ENCODE results near the gene C3orf62. TPM values are rescaled to one million over a fixed set of nuclear protein-coding genes. Genes with fewer than 3 reads are reported as not detected.
"Not testable (repeated sequence)": the region's sequence is repeated elsewhere in the genome, so short reads cannot be mapped to it uniquely, and the experiment has no call there.

Gene C3orf62
- total RNA-seq, 1 experiment from 2014 or later, result 5.9 TPM

GRCh38 chr3:49244581-49245205 lies 32.3 kb downstream of the C3orf62 start (continued):
- TF ChIP-seq REST (IDR thresholded peaks at IDR 0.05; ENCODE audit: low read depth), result no peak
- no peak for TF ChIP-seq EGR1 (IDR thresholded peaks at IDR 0.05; ENCODE audit: low read depth)

- BruUV-seq (replicated peaks); CTCF ChIA-PET; H3K9me2 ChIP-seq (ENCODE audit: insufficient read depth); H4K20me1 ChIP-seq (ENCODE audit: insufficient read depth); H3K9me3 ChIP-seq (ENCODE audit: control insufficient read depth in 1 of 2, insufficient read depth in 1 of 2, low read depth in 1 of 2, low read length in 2 of 2); POLR2A ChIA-PET; intact Hi-C loops (cut with micrococcal nuclease); H3K36me3 ChIP-seq (ENCODE audit: control insufficient read depth in 1 of 2, insufficient read depth in 2 of 2, low read length in 2 of 2); H2AFZ ChIP-seq (ENCODE audit: low read depth, low read length, poor library complexity, severe bottlenecking); RAD21 ChIA-PET (ENCODE audit: low non-redundant PET in 1 of 2, low total read pairs in 2 of 2, uncharacterized antibody in 2 of 2, unreplicated experiment in 2 of 2); H3K79me2 ChIP-seq (ENCODE audit: insufficient read depth, low read length); ATAC-seq; H3K27me3 ChIP-seq (ENCODE audit: insufficient read depth, low read length); DNase-seq (ENCODE audit: low read depth, low spot score); H3K4me2 ChIP-seq (ENCODE audit: low read length); H3K4me3 ChIP-seq (replicated peaks in 1 of 2; ENCODE audit: low read depth in 1 of 2, low read length in 2 of 2); H3K9ac ChIP-seq (ENCODE audit: low read length); H3K27ac ChIP-seq (ENCODE audit: low read depth, low read length): not testable (repeated sequence)
- H3K4me1 ChIP-seq (ENCODE audit: control insufficient read depth in 1 of 2, insufficient read depth in 2 of 2, low read length in 2 of 2), result peaks cover 8 to 11% of the 10 kb centered on the region in 2 experiments
These were observed 36.9 kb downstream of the C3orf62 start for GRCh38 chr3:49240091-49240490.
